DND-41 (cell line): ENCODE results near the gene UNC45A.
A peak's percentile ranks its signal among the peaks of the same experiment; 100 is the strongest.

Source experiments
- ATAC-seq: fragments of 200-7000 bp; cut with Tn5 transposase; 3 replicates; pipeline ENCODE4 v1.9.1; 2021; ENCODE audit warnings: low read depth; ENCODE audit not compliant: insufficient read depth
- DNase-seq: peaks from one replicate; pipeline ENCODE4 v3.0.0-alpha.2; 2020
- H2AFZ ChIP-seq: 2 replicates; pipeline ENCODE4 v1.6.0; 2012; ENCODE audit warnings: low read depth, low read length
- H3K27ac ChIP-seq: 2 replicates; pipeline ENCODE4 v1.5.1; 2012; ENCODE audit warnings: low read length, inconsistent platforms
- H3K27me3 ChIP-seq: fragments of 200-600 bp; sonication (generic); 2 replicates; pipeline ENCODE4 v1.6.0; 2012; ENCODE audit warnings: low read length, mild to moderate bottlenecking, inconsistent platforms; ENCODE audit not compliant: insufficient read depth, poor library complexity
- H3K36me3 ChIP-seq: 2 replicates; pipeline ENCODE4 v1.5.1; 2012; ENCODE audit warnings: low read length, inconsistent platforms; ENCODE audit not compliant: insufficient read depth
- H3K4me1 ChIP-seq: 2 replicates; pipeline ENCODE4 v1.5.1; 2012; ENCODE audit warnings: mild to moderate bottlenecking, low read length; ENCODE audit not compliant: insufficient read depth
- H3K4me2 ChIP-seq: 2 replicates; pipeline ENCODE4 v1.6.0; 2012; ENCODE audit warnings: mild to moderate bottlenecking, moderate library complexity, low read length, inconsistent platforms; ENCODE audit not compliant: insufficient read depth
- H3K4me3 ChIP-seq, 2 experiments: fragments of 200-600 bp in 1 of 2; shearing (Covaris generic) in 1 of 2; 2 replicates each; pipeline ENCODE4 v1.5.1; 2012 to 2016; ENCODE audit warnings: inconsistent platforms in 2 of 2, low read length in 2 of 2, mild to moderate bottlenecking in 2 of 2, low read depth in 1 of 2, moderate library complexity in 1 of 2
- H3K79me2 ChIP-seq: 2 replicates; pipeline ENCODE4 v1.6.0; 2012; ENCODE audit warnings: low read length, inconsistent platforms; ENCODE audit not compliant: insufficient read depth
- H3K9ac ChIP-seq: 2 replicates; pipeline ENCODE4 v1.6.0; 2012; ENCODE audit warnings: low read depth, mild to moderate bottlenecking, inconsistent platforms, low read length, moderate library complexity
- H3K9me3 ChIP-seq: 2 replicates; pipeline ENCODE4 v1.5.1; 2012; ENCODE audit warnings: low read length, moderate library complexity, mild to moderate bottlenecking, inconsistent platforms; ENCODE audit not compliant: insufficient read depth, severe bottlenecking
- H4K20me1 ChIP-seq: 2 replicates; pipeline ENCODE4 v1.6.0; 2012; ENCODE audit warnings: low read length; ENCODE audit not compliant: insufficient read depth
- CTCF ChIP-seq: IDR thresholded peaks from 2 replicates; pipeline ENCODE4 v1.5.1; 2012; ENCODE audit warnings: borderline replicate concordance, low read length, moderate library complexity, mild to moderate bottlenecking; ENCODE audit not compliant: poor library complexity, severe bottlenecking; ENCODE audit errors: extremely low read depth
- EZH2 ChIP-seq: IDR thresholded peaks from 3 replicates; pipeline ENCODE4 v1.6.1; 2012; ENCODE audit warnings: borderline replicate concordance, low read depth, mild to moderate bottlenecking, moderate library complexity, low read length, inconsistent platforms; ENCODE audit not compliant: severe bottlenecking

The UNC45A gene

DNA sequence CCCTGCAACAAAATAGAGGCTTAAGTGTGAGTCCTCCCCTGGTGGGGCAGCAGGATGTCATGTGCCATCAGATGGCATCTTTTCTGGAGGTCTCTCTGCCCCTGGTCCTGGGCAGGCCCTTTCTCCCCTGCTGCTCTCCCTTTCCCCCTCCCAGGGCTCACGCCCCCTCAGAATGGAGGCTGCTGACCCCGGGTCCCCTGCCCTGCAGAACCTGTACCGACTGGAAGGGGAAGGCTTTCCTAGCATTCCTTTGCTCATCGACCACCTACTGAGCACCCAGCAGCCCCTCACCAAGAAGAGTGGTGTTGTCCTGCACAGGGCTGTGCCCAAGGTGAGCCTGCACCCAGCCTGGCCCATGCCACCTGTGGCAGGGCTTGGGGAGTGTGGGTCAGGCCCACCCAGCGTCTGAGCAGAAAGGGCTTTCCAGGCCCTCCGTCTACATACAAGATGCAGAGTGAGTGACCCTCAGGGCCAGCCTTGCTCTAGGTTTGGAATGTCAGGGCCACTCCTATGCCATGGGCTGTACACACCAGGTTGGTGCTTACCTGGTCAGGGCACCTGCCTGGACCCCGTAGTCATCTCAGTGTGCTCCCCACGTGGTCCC, 43.6 kb upstream of the UNC45A start:
- H3K36me3 ChIP-seq = no peaks in the 10 kb centered on the region
- peaks cover 22% of the 10 kb centered on the region for H3K4me1 ChIP-seq
- no peak overlapping the region for H3K9ac ChIP-seq
- H3K9me3 ChIP-seq = no peaks in the 10 kb centered on the region
- no peaks in the 10 kb centered on the region for H3K79me2 ChIP-seq
- H3K27ac ChIP-seq = no peak overlapping the region
- H3K4me3 ChIP-seq = no peak overlapping the region
- TF ChIP-seq CTCF (no peak), EZH2 (no peak)
- no peak overlapping the region for H2AFZ ChIP-seq
- H4K20me1 ChIP-seq = no peaks in the 10 kb centered on the region; the same call in 1 of the 2 replicates
- H3K4me2 ChIP-seq = no peak overlapping the region
- no peak for ATAC-seq
- no peaks in the 10 kb centered on the region for H3K27me3 ChIP-seq
- DNase-seq = no peak

- DNase-seq = no peak
- no peaks in the 10 kb centered on the region; the same call in 1 of the 2 replicates for H4K20me1 ChIP-seq
- no peak overlapping the region for H3K4me2 ChIP-seq
- no peaks in the 10 kb centered on the region for H3K9me3 ChIP-seq
- H3K36me3 ChIP-seq = no peaks in the 10 kb centered on the region
- H3K9ac ChIP-seq = no peak overlapping the region
- no peaks in the 10 kb centered on the region for H3K79me2 ChIP-seq
- TF ChIP-seq CTCF (no peak), EZH2 (no peak)
- no peak overlapping the region for H2AFZ ChIP-seq
- H3K27me3 ChIP-seq = no peaks in the 10 kb centered on the region
- peaks cover 22% of the 10 kb centered on the region for H3K4me1 ChIP-seq
- H3K27ac ChIP-seq = no peak overlapping the region
- no peak for ATAC-seq
- H3K4me3 ChIP-seq = no peak overlapping the region
These were observed 43.1 kb upstream of the UNC45A start for GRCh38 chr15:90892023-90892422.

DNA sequence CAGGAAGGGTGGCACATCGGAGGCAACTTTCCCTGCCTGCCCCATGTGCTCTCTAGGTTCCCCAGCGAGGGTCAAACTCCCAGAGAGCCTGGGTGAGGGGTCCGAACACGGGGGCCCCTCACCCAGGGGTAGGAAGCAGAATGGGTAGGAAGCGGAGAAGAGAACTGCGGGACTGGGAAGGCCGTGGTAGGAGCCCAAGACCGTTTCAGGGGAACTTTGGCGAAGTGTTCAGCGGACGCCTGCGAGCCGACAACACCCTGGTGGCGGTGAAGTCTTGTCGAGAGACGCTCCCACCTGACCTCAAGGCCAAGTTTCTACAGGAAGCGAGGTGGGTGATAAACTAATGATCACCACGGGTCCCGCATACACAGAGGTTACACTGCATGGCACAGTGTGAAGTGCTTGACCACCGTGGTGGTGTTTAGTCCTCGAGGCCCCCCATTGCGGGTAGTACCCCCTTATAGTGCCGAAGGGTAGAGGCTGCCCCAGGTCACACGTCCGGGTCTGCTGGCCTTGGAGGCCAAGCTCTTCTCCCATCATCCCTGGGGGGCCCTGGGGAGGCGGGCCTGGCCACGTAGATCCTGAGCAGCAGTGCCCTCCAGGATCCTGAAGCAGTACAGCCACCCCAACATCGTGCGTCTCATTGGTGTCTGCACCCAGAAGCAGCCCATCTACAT, 42.4 kb upstream of the UNC45A start:
- Histone ChIP-seq H3K27ac (no peak overlapping the region), H3K9ac (no peak overlapping the region), H3K36me3 (no peaks in the 10 kb centered on the region), H3K4me2 (peak overlapping the region; percentile 36; the same call in 1 of the 2 replicates), H3K4me1 (peaks cover 22% of the 10 kb centered on the region), H3K4me3 (no peak overlapping the region), H3K79me2 (no peaks in the 10 kb centered on the region), H3K27me3 (no peaks in the 10 kb centered on the region), H4K20me1 (no peaks in the 10 kb centered on the region), H2AFZ (0 out of 2 replicates have a peak overlapping the region, but pooled peaks have one; percentile 33), H3K9me3 (no peaks in the 10 kb centered on the region)
- DNase-seq (no peak), ATAC-seq (no peak)
- TF ChIP-seq CTCF (no peak), EZH2 (no peak)
